Prostate gland (tissue), 2 donors: Measurements from ENCODE around the gene KTN1.

ENCODE experiments used
- CTCF ChIP-seq, 4 experiments: fragments of 200-600 bp in 2 of 4; fragments of 450-650 bp in 2 of 4; sonication (generic) in 2 of 4; IDR thresholded peaks; 1 replicate in 3 of 4; 2 replicates in 1 of 4; pipeline ENCODE4 v1.5.1; 2016 to 2019; ENCODE audit warnings: antibody characterized with exemption in 4 of 4, mild to moderate bottlenecking in 2 of 4, moderate library complexity in 2 of 4
- POLR2A ChIP-seq: fragments of 450-650 bp; IDR thresholded peaks from one replicate; pipeline ENCODE4 v1.6.1; 2016; ENCODE audit warnings: antibody characterized with exemption, mild to moderate bottlenecking
- POLR2AphosphoS5 ChIP-seq: sonication (generic); formaldehyde crosslinking; IDR thresholded peaks from one replicate; pipeline ENCODE4 v1.6.1; 2017; ENCODE audit warnings: antibody characterized with exemption

- TF ChIP-seq CTCF (IDR thresholded peaks at IDR 0.05) (no peak), POLR2A (peak; percentile 41), POLR2AphosphoS5 (peak; percentile 31)
Measured at GRCh38 chr14:55579724-55580469, at the start of gene KTN1.
